ENCODE measurements around the gene CCDC15. TPM values are rescaled to one million over a fixed set of nuclear protein-coding genes. Genes with fewer than 3 reads are reported as not detected.

CCDC15 gene
- 0.43 and 0.63 TPM in 2 replicates for total RNA-seq

GRCh38 chr11:124953753-124954589 lies at the start of gene CCDC15:
CCDC15 (plus strand) TSS chr11:124954202; CDS start chr11:124954733, 531 bp downstream.

GRCh38 chr11:124918950-124919349 lies 35.1 kb upstream of the CCDC15 start, which contains the start of gene HEPN1:
HEPN1 (plus strand) TSS chr11:124919250.

GRCh38 chr11:124935548-124936514 lies 18.2 kb upstream of the CCDC15 start, which contains the start of gene HEPACAM:
HEPACAM (minus strand) TSS chr11:124936047; CDS start chr11:124936006, 41 bp downstream.

GRCh38 chr11:125062931-125063428 lies 109.0 kb downstream of the CCDC15 start, which contains the start of gene SLC37A2:
SLC37A2 (plus strand) TSS chr11:125063305; CDS start chr11:125063368, 63 bp downstream.

Other genes starting within 250 kb of the CCDC15 start
- gene NRGN, start 214.3 kb upstream of the CCDC15 start, total RNA-seq, result 0.32 TPM in 1 of 2 replicates, not detected in the other
- gene VSIG2, start 201.9 kb upstream of the CCDC15 start, total RNA-seq, result 0.09 and 0.16 TPM in 2 replicates
- gene ESAM, start 191.9 kb upstream of the CCDC15 start, total RNA-seq, result 0.09 and 0.16 TPM in 2 replicates
- 4.7 and 5.7 TPM in 2 replicates for gene MSANTD2, start 153.8 kb upstream of the CCDC15 start, total RNA-seq
- gene ROBO3, start 88.8 kb upstream of the CCDC15 start, total RNA-seq, result 4.6 and 7.6 TPM in 2 replicates
- 0.09 and 1.1 TPM in 2 replicates for gene ROBO4, start 56.3 kb upstream of the CCDC15 start, total RNA-seq
- not detected in 2 replicates for gene HEPN1, start 35.0 kb upstream of the CCDC15 start, total RNA-seq
- not detected in 2 replicates for gene HEPACAM, start 18.2 kb upstream of the CCDC15 start, total RNA-seq
- gene SLC37A2, start 109.1 kb downstream of the CCDC15 start, total RNA-seq, result 0.26 and 1.6 TPM in 2 replicates
- gene TMEM218, start 157.4 kb downstream of the CCDC15 start, total RNA-seq, result 23.3 and 24.5 TPM in 2 replicates
- gene PKNOX2, start 210.5 kb downstream of the CCDC15 start, total RNA-seq, result 0.32 and 0.77 TPM in 2 replicates